Body of pancreas (tissue), 4 donors: ENCODE measurements around the gene PRTN3.

Experiments used
- CTCF ChIP-seq, 7 experiments: fragments of 450-650 bp in 4 of 7; fragments of 200-600 bp in 3 of 7; sonication (generic) in 3 of 7; IDR thresholded peaks; one replicate each; pipeline ENCODE4 v1.5.1; 2016 to 2019; ENCODE audit warnings: antibody characterized with exemption in 7 of 7
- POLR2A ChIP-seq, 3 donors: fragments of 450-650 bp; IDR thresholded peaks; one replicate each; pipeline ENCODE4 v1.6.1; 2016; ENCODE audit warnings: antibody characterized with exemption in 3 of 3, mild to moderate bottlenecking in 2 of 3

DNA sequence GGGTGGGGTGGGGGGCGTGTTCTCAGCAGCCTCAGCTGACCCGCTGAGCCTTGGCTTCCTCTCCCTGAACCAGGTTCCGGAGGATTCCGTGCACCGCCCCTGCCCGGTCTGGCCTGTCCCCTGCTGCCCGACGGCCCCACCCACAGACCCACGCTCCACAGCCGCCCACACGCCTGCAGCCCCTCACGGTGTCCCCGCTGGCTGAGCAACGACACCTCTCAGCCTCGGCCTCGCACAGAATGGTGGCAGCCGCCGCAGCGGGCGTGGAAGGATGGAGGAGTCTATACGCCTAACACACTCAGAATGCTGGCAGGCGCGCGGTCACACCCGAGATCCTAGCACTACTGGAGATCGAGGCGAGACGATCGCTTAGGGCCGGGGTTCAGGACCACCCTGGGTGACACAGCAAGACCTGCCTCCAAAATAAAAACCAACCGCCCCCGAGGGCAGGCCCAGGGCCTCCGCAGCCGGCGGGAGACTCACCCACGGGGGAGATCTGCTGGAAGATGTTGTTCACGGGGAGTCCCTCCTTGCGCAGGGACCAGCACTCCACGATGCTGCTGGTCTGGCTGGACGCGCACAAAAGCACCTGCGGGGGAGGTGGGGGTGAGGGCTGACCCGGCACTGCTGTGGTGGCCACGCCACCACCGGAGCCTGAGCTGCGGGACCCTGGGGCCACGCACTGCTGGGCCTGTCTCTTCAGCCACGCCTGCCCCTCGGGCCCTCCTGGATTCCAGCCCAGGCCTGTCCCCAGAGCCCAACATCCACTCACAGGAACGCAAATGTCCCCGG is 43.8 kb downstream of the PRTN3 start:
- TF ChIP-seq CTCF (IDR thresholded peaks at IDR 0.05) (no peak), POLR2A (IDR thresholded peaks at IDR 0.05) (no peak)
